Measurements from ENCODE around the gene GLG1. TPM values are rescaled to one million over a fixed set of nuclear protein-coding genes. Genes with fewer than 3 reads are reported as not detected.

The GLG1 gene
- total RNA-seq, 2 donors from 2014 or later: 102 to 123 TPM

DNA sequence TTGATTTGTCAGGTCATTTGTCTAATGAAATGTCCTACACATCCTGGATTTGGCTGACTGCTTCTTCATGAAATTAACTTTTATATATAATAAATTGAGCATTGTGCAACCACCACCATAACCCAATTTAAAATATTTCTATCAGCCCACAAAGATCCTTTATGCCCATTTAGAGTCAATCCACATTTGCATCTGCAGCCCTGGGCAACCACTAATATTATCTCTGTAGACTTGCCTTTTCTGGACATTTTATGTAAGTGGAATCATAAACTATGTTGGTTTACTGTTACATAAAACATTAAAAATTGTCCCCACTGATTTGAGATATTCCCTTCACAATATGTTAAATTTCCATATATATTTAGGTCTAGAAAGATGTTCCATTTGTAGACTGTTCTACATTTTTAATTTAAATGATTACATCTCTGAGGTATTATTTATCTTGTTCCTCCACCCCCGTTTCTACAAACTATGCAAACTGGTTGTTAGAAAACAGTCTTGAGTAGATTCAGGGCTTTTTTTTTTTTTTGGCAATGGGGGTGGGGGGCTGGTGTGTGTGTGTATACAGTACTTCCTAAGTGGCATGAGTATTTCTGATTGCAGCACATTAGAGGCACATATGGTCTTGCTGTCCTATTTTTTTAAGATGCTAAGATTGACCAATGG, 43.1 kb upstream of the GLG1 start:
- Histone ChIP-seq H3K27ac (no peak overlapping the region), H3K4me1 (no peaks in the 10 kb centered on the region), H3K9me3 (no peaks in the 10 kb centered on the region), H3K36me3 (peaks cover 54% of the 10 kb centered on the region), H3K27me3 (no peaks in the 10 kb centered on the region), H3K4me3 (no peak overlapping the region)
- TF ChIP-seq, protein P1, sequence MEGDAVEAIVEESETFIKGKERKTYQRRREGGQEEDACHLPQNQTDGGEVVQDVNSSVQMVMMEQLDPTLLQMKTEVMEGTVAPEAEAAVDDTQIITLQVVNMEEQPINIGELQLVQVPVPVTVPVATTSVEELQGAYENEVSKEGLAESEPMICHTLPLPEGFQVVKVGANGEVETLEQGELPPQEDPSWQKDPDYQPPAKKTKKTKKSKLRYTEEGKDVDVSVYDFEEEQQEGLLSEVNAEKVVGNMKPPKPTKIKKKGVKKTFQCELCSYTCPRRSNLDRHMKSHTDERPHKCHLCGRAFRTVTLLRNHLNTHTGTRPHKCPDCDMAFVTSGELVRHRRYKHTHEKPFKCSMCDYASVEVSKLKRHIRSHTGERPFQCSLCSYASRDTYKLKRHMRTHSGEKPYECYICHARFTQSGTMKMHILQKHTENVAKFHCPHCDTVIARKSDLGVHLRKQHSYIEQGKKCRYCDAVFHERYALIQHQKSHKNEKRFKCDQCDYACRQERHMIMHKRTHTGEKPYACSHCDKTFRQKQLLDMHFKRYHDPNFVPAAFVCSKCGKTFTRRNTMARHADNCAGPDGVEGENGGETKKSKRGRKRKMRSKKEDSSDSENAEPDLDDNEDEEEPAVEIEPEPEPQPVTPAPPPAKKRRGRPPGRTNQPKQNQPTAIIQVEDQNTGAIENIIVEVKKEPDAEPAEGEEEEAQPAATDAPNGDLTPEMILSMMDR (IDR thresholded peaks at IDR 0.05): no peak
- no peak for DNase-seq (ENCODE audit: low spot score)

DNA sequence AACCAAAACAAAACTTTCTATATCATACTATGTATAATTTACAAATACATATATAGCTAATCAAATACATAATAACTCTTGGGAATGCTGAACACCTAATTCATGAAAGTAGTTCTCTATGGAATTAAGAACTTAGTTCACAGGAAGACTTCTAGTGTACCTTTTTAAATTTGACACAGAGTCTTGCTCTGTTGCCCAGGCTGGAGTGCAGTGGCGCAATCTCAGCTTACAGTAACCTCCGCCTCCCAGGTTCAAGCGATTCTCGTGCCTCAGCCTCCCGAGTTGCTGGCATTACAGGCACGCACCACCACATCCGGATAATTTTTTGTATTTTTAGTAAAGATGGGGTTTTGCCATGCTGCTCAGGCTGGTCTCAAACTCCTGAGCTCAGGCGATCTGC, 35.1 kb upstream of the GLG1 start:
- DNase-seq (ENCODE audit: low spot score): no peak
- H3K36me3 ChIP-seq: peaks cover 50% of the 10 kb centered on the region
- TF ChIP-seq, protein P1 (IDR thresholded peaks at IDR 0.05): no peak
- H3K9me3 ChIP-seq: no peaks in the 10 kb centered on the region
- H3K27me3 ChIP-seq: no peaks in the 10 kb centered on the region
- H3K4me3 ChIP-seq: no peak overlapping the region
- H3K4me1 ChIP-seq: no peaks in the 10 kb centered on the region
- H3K27ac ChIP-seq: no peak overlapping the region

DNA sequence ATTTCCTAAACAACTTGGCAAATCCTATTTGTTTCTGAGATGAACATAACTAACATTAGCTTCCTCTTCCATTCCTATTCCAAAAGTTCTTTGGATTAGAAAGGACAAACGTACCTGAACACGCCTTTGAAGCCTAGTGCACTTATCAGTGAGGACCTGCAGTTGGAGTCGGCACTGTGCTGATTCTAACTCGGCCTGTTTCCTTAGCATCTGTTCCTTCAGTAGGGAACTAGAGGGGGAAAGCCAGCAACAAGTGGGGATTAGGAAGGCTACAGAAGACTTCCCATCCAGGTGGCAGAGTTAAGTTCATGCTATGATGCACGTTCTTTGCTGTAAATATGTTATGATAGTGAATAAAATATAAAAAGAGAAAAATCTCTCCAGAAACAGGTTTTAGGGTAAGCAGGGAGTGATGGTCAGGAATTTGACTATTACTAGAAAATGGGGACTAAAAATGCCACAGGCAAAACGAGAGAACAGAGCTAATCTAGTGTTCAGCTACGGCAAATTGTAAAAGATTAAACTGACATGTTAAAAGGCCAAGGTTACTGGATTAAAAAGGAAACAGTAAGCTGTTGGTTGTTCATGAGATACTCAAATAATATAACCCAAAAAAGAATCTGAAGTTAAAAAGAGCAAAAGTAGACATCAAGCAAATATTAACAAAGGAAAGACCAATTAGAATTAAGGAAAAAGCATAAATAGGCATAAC, 31.0 kb upstream of the GLG1 start:
- no peak overlapping the region for H3K27ac ChIP-seq
- H3K36me3 ChIP-seq: peaks cover 44% of the 10 kb centered on the region
- H3K9me3 ChIP-seq: no peaks in the 10 kb centered on the region
- no peak for DNase-seq (ENCODE audit: low spot score)
- no peak overlapping the region for H3K4me3 ChIP-seq
- no peaks in the 10 kb centered on the region for H3K4me1 ChIP-seq
- TF ChIP-seq, protein P1 (IDR thresholded peaks at IDR 0.05): no peak
- H3K27me3 ChIP-seq: no peaks in the 10 kb centered on the region

DNA sequence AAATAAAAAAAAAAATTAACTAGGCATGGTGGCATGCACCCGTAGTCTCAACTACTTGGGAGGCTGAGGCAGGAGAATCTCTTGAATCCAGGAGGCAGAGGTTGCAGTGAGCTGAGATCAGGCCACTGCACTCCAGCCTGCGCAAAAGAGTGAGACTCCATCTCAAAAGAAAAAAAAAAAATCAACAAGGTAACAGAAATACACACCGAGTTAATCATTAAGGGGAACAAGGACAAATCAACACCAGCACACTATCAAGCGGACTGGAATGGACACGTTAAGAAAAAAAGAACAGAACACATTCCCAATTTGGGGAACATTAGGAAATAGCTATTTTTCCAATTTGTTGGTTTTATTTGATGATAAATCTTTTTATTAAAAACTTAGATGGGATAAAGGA, 28.4 kb upstream of the GLG1 start:
- H3K4me1 ChIP-seq: no peaks in the 10 kb centered on the region
- H3K27ac ChIP-seq: no peak overlapping the region
- TF ChIP-seq, protein P1 (IDR thresholded peaks at IDR 0.05): no peak
- peaks cover 66% of the 10 kb centered on the region for H3K36me3 ChIP-seq
- H3K27me3 ChIP-seq: no peaks in the 10 kb centered on the region
- no peak overlapping the region for H3K4me3 ChIP-seq
- no peaks in the 10 kb centered on the region for H3K9me3 ChIP-seq
- DNase-seq (ENCODE audit: low spot score): no peak

DNA sequence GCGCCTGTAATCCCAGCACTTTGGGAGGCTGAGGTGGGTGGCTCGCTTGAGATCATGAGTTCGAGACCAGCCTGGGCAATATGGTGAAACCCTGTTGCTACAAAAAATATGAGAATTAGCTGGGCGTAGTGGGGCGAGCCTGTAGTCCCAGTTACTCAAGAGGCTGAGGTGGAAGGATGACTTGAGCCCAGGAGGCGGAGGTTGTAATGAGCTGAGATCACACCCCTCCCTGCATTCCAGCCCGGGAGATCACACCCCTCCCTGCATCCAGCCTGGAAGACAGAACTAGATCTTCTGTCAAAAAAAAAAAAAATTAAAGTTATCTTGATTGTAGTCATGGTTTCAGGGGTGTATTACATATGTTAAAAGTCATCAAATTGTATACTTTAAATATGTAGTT, 26.8 kb upstream of the GLG1 start:
- DNase-seq (ENCODE audit: low spot score): no peak
- Histone ChIP-seq H3K4me3 (no peak overlapping the region), H3K27me3 (no peaks in the 10 kb centered on the region), H3K27ac (no peak overlapping the region), H3K36me3 (peaks cover 66% of the 10 kb centered on the region), H3K4me1 (no peaks in the 10 kb centered on the region), H3K9me3 (no peaks in the 10 kb centered on the region)
- TF ChIP-seq, protein P1 (IDR thresholded peaks at IDR 0.05): no peak
